ENCODE measurements around the gene LDHD. TPM values are rescaled to one million over a fixed set of nuclear protein-coding genes. Genes with fewer than 3 reads are reported as not detected.

Gene LDHD
- total and polyA plus RNA-seq, 2 of the 13 experiments (the other 11 are each of a cell fraction or from before 2014, with no cell fraction given) = 9.1 to 9.8 TPM

- peak; percentile 87; the same call in 1 of the 2 replicates for TF ChIP-seq FUBP1 (CRISPR knock-in tag; IDR thresholded peaks at IDR 0.05; ENCODE audit: borderline replicate concordance)
- no peak for TF ChIP-seq GPN1 (CRISPR knock-in tag; IDR thresholded peaks at IDR 0.05; ENCODE audit: borderline replicate concordance)
- TF ChIP-seq TCF12 (IDR thresholded peaks at IDR 0.05) = no peak
- TF ChIP-seq TCF12 (CRISPR knock-in tag; IDR thresholded peaks at IDR 0.05) = no peak
- no peak for TF ChIP-seq ZNF644 (CRISPR knock-in tag; IDR thresholded peaks at IDR 0.05; ENCODE audit: low read depth)
- no peak for TF ChIP-seq TCF7L2 (IDR thresholded peaks at IDR 0.05; ENCODE audit: low read depth, low read length)
- TF ChIP-seq ZNF317 (CRISPR knock-in tag; IDR thresholded peaks at IDR 0.05) = no peak
- TF ChIP-seq THAP11 (CRISPR knock-in tag; IDR thresholded peaks at IDR 0.05) = peak; percentile 71
- no peak for TF ChIP-seq ZNF17 (CRISPR knock-in tag; IDR thresholded peaks at IDR 0.05)
- TF ChIP-seq ZNF605 (CRISPR knock-in tag; IDR thresholded peaks at IDR 0.05) = peak; percentile 90
- peak; percentile 91; the same call in 1 of the 2 replicates for TF ChIP-seq ZSCAN29 (CRISPR knock-in tag; conservative IDR thresholded peaks at IDR 0.05)
- TF ChIP-seq AKNA (CRISPR knock-in tag; IDR thresholded peaks at IDR 0.05; ENCODE audit: borderline replicate concordance) = no peak
- no peak for TF ChIP-seq ZNF749 (CRISPR knock-in tag; IDR thresholded peaks at IDR 0.05; ENCODE audit: borderline replicate concordance)
- TF ChIP-seq ZMAT5 (CRISPR knock-in tag; IDR thresholded peaks at IDR 0.05; ENCODE audit: borderline replicate concordance, low read depth) = no peak
- peak; percentile 77; the same call in 1 of the 2 replicates for TF ChIP-seq KLF6 (CRISPR knock-in tag; IDR thresholded peaks at IDR 0.05)
- TF ChIP-seq ZNF207 (IDR thresholded peaks at IDR 0.05; ENCODE audit: borderline replicate concordance) = no peak
- TF ChIP-seq TBX2 (CRISPR knock-in tag; IDR thresholded peaks at IDR 0.05; ENCODE audit: borderline replicate concordance) = no peak; the same call in none of the 2 replicates
- TF ChIP-seq ZNF703 (CRISPR knock-in tag; IDR thresholded peaks at IDR 0.05; ENCODE audit: borderline replicate concordance) = no peak
- TF ChIP-seq PCBP1 (IDR thresholded peaks at IDR 0.05; ENCODE audit: borderline replicate concordance, low read depth, low read length) = 0 out of 2 replicates have a peak, but pooled peaks have one; percentile 69
Measured at GRCh38 chr16:75110637-75111513, 5.7 kb downstream of the LDHD start (continued).
